K562 (cell line): ENCODE data around the gene TFAP2A. TPM values are rescaled to one million over a fixed set of nuclear protein-coding genes. Genes with fewer than 3 reads are reported as not detected.

Experiments
- ATAC-seq: fragments of 200-7000 bp; cut with Tn5 transposase; 3 replicates; pipeline ENCODE4 v1.9.1; 2020; ENCODE audit warnings: moderate library complexity
- BruUV-seq: library from RNA; stranded (reverse); fragments of 400-500 nt; replicated peaks from 2 replicates; lab custom pipeline; 2021; lab: Mats Ljungman, UMichigan
- CTCF ChIA-PET: fragments of 300-600 bp; formaldehyde crosslinking; extraction: SDS; loops from one replicate; lab custom pipeline; 2021; ENCODE audit warnings: low intra/inter-chr PET ratio; lab: Yijun Ruan, JAX
- POLR2A ChIA-PET: fragments of 300-600, 350-650 bp; sonication (Branson Sonifier 250); formaldehyde crosslinking; extraction: SDS; loops from one replicate; lab custom pipeline; 2021; ENCODE audit warnings: antibody characterized with exemption, inconsistent platforms; lab: Yijun Ruan, JAX
- DNase-seq, 4 experiments: peaks; one replicate each; pipeline versions ENCODE4 v3.0.0 to v3.0.0-alpha.2; 2011 to 2018; ENCODE audit warnings: low spot score in 3 of 4, mixed read lengths in 3 of 4; ENCODE audit errors: extremely low read depth in 1 of 4
- FAIRE-seq: peaks from 2 replicates; lab custom pipeline; 2011; peaks lifted over from hg19 to GRCh38; lab: Jason Lieb, UNC
- H2AFZ ChIP-seq: 2 replicates; pipeline ENCODE4 v1.6.0; 2011; ENCODE audit warnings: low read depth, low read length, control low read depth, inconsistent platforms
- H3K27ac ChIP-seq: fragments of 200-600 bp; 3 replicates; pipeline ENCODE4 v1.8.0; 2011; ENCODE audit warnings: low read depth, mild to moderate bottlenecking, control low read depth, inconsistent platforms, low read length, moderate library complexity, mixed read lengths; ENCODE audit errors: extremely low read depth
- H3K27me3 ChIP-seq, 2 experiments: fragments of 300-600 bp in 1 of 2; 2 replicates in 1 of 2; 3 replicates in 1 of 2; pipeline versions ENCODE4 v1.6.0 to v1.8.0; 2011; ENCODE audit warnings: inconsistent platforms in 2 of 2, low read length in 2 of 2, mild to moderate bottlenecking in 1 of 2, mixed read lengths in 1 of 2, moderate library complexity in 1 of 2; ENCODE audit not compliant: control insufficient read depth in 2 of 2, insufficient read depth in 2 of 2
- H3K36me3 ChIP-seq: fragments of 300-600 bp; 3 replicates; pipeline ENCODE4 v1.8.0; 2011; ENCODE audit warnings: mild to moderate bottlenecking, low read length, inconsistent platforms; ENCODE audit not compliant: control insufficient read depth, insufficient read depth
- H3K4me1 ChIP-seq, 2 experiments: fragments of 200-600 bp in 1 of 2; replicated peaks in 1 of 2; 2 replicates in 1 of 2; 3 replicates in 1 of 2; pipeline versions ENCODE4 v1.5.1 to v1.8.0; 2011; ENCODE audit warnings: inconsistent platforms in 2 of 2, low read length in 2 of 2, mild to moderate bottlenecking in 1 of 2, mixed read lengths in 1 of 2, moderate library complexity in 1 of 2; ENCODE audit not compliant: control insufficient read depth in 2 of 2, insufficient read depth in 2 of 2
- H3K4me2 ChIP-seq: 2 replicates; pipeline ENCODE4 v1.6.1; 2011; ENCODE audit warnings: low read length, control low read depth, inconsistent platforms, mixed read lengths; ENCODE audit not compliant: insufficient read depth
- H3K4me3 ChIP-seq: fragments of 200-600 bp; sonication (generic), shearing (Covaris generic); 2 replicates; pipeline ENCODE4 v1.5.1; 2016; ENCODE audit warnings: control low read depth, inconsistent platforms
- H3K79me2 ChIP-seq: fragments of 200-600 bp; 3 replicates; pipeline ENCODE4 v1.8.0; 2011; ENCODE audit warnings: low read length, inconsistent platforms; ENCODE audit not compliant: control insufficient read depth, insufficient read depth
- H3K9ac ChIP-seq, 2 experiments: 2 replicates each; pipeline versions ENCODE4 v1.6.0 to v1.6.1; 2011; ENCODE audit warnings: low read depth in 2 of 2, low read length in 2 of 2, control low read depth in 1 of 2, inconsistent platforms in 1 of 2, mild to moderate bottlenecking in 1 of 2, mixed read lengths in 1 of 2; ENCODE audit not compliant: insufficient read depth in 1 of 2
- H3K9me1 ChIP-seq: one replicate; pipeline ENCODE4 v1.6.0; 2011; ENCODE audit warnings: inconsistent platforms, mild to moderate bottlenecking, low read length, moderate library complexity; ENCODE audit not compliant: control insufficient read depth, insufficient read depth
- H3K9me3 ChIP-seq: replicated peaks from 2 replicates; pipeline ENCODE4 v1.5.1; 2011; ENCODE audit warnings: low read depth, low read length, inconsistent platforms; ENCODE audit not compliant: control insufficient read depth, insufficient read depth
- H4K20me1 ChIP-seq: replicated peaks from 2 replicates; pipeline ENCODE4 v1.6.1; 2011; ENCODE audit warnings: low read length, inconsistent platforms, mixed read lengths; ENCODE audit not compliant: control insufficient read depth, insufficient read depth
- CBFA2T3 ChIP-seq: fragments of 450-650 bp; IDR thresholded peaks from 2 replicates; pipeline ENCODE4 v1.6.1; 2017
- KLF13 ChIP-seq: fragments of 450-650 bp; IDR thresholded peaks from 2 replicates; pipeline ENCODE4 v1.6.1; 2016; ENCODE audit warnings: missing genetic modification characterization, low read depth, mild to moderate bottlenecking, missing compliant biosample characterization, moderate library complexity, borderline replicate concordance
- MBD2 ChIP-seq: sonication (generic); IDR thresholded peaks from 2 replicates; pipeline ENCODE4 v1.6.1; 2016; ENCODE audit warnings: low read depth, borderline replicate concordance
- MEF2A ChIP-seq: IDR thresholded peaks from 2 replicates; pipeline ENCODE4 v1.6.1; 2011; ENCODE audit warnings: low read depth, mild to moderate bottlenecking, low read length, moderate library complexity; ENCODE audit not compliant: control insufficient read depth
- PPARD ChIP-seq: fragments of 250-450 bp; sonication (Bioruptor Pico); IDR thresholded peaks from 2 replicates; pipeline ENCODE4 v1.8.0; 2022; ENCODE audit warnings: inconsistent platforms, mild to moderate bottlenecking, moderate library complexity
- SAP30 ChIP-seq: fragments of 200-600 bp; sonication (generic); IDR thresholded peaks from 2 replicates; pipeline ENCODE4 v1.6.1; 2012; ENCODE audit warnings: borderline replicate concordance, low read depth, mild to moderate bottlenecking, moderate library complexity, low read length, control low read depth, inconsistent platforms; ENCODE audit not compliant: insufficient read depth, poor library complexity, severe bottlenecking
- SNIP1 ChIP-seq: fragments of 450-650 bp; IDR thresholded peaks from 2 replicates; pipeline ENCODE4 v1.7.1; 2017; ENCODE audit warnings: low read depth, mild to moderate bottlenecking
- ZNF197 ChIP-seq: fragments of 200-800 bp; sonication (Bioruptor generic); IDR thresholded peaks from 2 replicates; pipeline ENCODE4 v1.6.1; 2016; ENCODE audit warnings: low read depth, missing genetic modification characterization, missing compliant biosample characterization
- ZNF232 ChIP-seq: sonication (generic); formaldehyde crosslinking; IDR thresholded peaks from 2 replicates; pipeline ENCODE4 v1.8.0; 2022; ENCODE audit warnings: mild to moderate bottlenecking, missing genetic modification reagents
- ZNF445 ChIP-seq: fragments of 250-450 bp; sonication (Bioruptor Pico); IDR thresholded peaks from 2 replicates; pipeline ENCODE4 v1.4.0; 2020; ENCODE audit warnings: low read depth, mild to moderate bottlenecking, moderate library complexity
- WGBS: fragments of 100-300 bp; shearing (Covaris generic); methylation state at CpG from one replicate; pipeline ENCODE4 v1.1.6; 2016; ENCODE audit warnings: low coverage, mixed read lengths; ENCODE audit not compliant: insufficient coverage; ENCODE audit errors: missing lambda C conversion rate; 5-methylcytosine and 5-hydroxymethylcytosine counted together
- in situ Hi-C: fragments of 300-500 bp; cut with MboI; formaldehyde crosslinking; loops from 4 replicates; pipeline ENCODE4 v1.15.0; 2018; ENCODE audit warnings: inconsistent platforms, mixed read lengths
- intact Hi-C: fragments of 100-400 bp; cut with micrococcal nuclease; formaldehyde crosslinking; loops from 2 replicates; pipeline ENCODE4 v1.14.2; 2022
- polyA plus RNA-seq, 8 experiments: library from polyadenylated mRNA; depleted of rRNA in 4 of 8; stranded (reverse) in 5 of 8; unstranded in 3 of 8; fragments of >200 nt; fragmentation: Nextera tagmentation in 2 of 8; fragmentation: Illumina TruSeq in 1 of 8; extraction: Ambion mirVana in 2 of 8; extraction: Trizol in 1 of 8; gene quantifications; 2 replicates each; pipeline versions ENCODE4 v1.2.1 to v1.2.3, GENCODE V29; 2011 to 2014; ENCODE audit warnings: inconsistent platforms in 1 of 8, missing spikeins in 1 of 8
- total RNA-seq, 7 experiments: library from RNA; depleted of rRNA in 6 of 7; stranded (reverse); fragments of >200 nt in 6 of 7; fragmentation: Illumina TruSeq in 2 of 7; extraction: Trizol in 2 of 7; gene quantifications; 2 replicates each; pipeline versions ENCODE4 v1.2.1 to v1.2.3, GENCODE V29; 2011 to 2021; ENCODE audit warnings: low replicate concordance in 1 of 7
- TF ChIP-seq, protein P1 (sequence below): fragments of 450-650 bp; IDR thresholded peaks from 2 replicates; pipeline ENCODE4 v1.6.1; 2016; ENCODE audit warnings: low read depth, mild to moderate bottlenecking, moderate library complexity
- TF ChIP-seq, protein P2 (sequence below): fragments of 450-650 bp; IDR thresholded peaks from 2 replicates; pipeline ENCODE4 v1.6.1; 2016; ENCODE audit warnings: low read depth
- TF ChIP-seq, protein P3 (sequence below): fragments of 200-800 bp; sonication (Bioruptor generic); IDR thresholded peaks from 2 replicates; pipeline ENCODE4 v1.6.1; 2017; ENCODE audit warnings: missing genetic modification characterization, missing compliant biosample characterization

The TFAP2A gene
- total and polyA plus RNA-seq, 9 of the 15 experiments (the other 6 are each of a cell fraction or from before 2014, with no cell fraction given): 0.14 to 0.53 (median 0.19) TPM; not detected in 1

DNA sequence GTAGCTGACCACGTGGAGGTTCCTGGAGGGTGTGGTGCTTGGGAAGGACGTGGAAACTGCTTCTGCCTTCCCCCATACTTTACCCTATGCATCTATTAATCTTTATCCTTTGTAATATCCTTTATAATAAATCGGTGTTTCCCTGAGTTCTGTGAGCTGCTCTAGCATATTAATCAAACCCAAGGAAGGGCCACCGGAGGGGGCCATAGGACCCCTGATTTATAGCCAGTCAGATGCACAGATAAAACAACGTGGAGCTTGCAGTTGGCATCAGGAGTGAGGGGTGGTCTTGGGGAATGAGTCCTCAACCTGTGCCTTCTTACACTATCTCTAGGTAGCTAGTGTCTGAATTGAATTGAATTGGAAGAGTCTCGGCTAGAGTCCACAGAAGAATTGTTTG lies 36.5 kb upstream of the TFAP2A start:
- H3K9me3 ChIP-seq: no peaks in the 10 kb centered on the region
- no peak for ATAC-seq
- no peak overlapping the region for H3K27ac ChIP-seq
- TF ChIP-seq CBFA2T3: no peak
- no peak for TF ChIP-seq MEF2A
- TF ChIP-seq ZNF197 (CRISPR knock-in tag): no peak
- TF ChIP-seq, protein P1, sequence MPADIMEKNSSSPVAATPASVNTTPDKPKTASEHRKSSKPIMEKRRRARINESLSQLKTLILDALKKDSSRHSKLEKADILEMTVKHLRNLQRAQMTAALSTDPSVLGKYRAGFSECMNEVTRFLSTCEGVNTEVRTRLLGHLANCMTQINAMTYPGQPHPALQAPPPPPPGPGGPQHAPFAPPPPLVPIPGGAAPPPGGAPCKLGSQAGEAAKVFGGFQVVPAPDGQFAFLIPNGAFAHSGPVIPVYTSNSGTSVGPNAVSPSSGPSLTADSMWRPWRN: no peak
- no peak for TF ChIP-seq SAP30
- TF ChIP-seq, protein P2, sequence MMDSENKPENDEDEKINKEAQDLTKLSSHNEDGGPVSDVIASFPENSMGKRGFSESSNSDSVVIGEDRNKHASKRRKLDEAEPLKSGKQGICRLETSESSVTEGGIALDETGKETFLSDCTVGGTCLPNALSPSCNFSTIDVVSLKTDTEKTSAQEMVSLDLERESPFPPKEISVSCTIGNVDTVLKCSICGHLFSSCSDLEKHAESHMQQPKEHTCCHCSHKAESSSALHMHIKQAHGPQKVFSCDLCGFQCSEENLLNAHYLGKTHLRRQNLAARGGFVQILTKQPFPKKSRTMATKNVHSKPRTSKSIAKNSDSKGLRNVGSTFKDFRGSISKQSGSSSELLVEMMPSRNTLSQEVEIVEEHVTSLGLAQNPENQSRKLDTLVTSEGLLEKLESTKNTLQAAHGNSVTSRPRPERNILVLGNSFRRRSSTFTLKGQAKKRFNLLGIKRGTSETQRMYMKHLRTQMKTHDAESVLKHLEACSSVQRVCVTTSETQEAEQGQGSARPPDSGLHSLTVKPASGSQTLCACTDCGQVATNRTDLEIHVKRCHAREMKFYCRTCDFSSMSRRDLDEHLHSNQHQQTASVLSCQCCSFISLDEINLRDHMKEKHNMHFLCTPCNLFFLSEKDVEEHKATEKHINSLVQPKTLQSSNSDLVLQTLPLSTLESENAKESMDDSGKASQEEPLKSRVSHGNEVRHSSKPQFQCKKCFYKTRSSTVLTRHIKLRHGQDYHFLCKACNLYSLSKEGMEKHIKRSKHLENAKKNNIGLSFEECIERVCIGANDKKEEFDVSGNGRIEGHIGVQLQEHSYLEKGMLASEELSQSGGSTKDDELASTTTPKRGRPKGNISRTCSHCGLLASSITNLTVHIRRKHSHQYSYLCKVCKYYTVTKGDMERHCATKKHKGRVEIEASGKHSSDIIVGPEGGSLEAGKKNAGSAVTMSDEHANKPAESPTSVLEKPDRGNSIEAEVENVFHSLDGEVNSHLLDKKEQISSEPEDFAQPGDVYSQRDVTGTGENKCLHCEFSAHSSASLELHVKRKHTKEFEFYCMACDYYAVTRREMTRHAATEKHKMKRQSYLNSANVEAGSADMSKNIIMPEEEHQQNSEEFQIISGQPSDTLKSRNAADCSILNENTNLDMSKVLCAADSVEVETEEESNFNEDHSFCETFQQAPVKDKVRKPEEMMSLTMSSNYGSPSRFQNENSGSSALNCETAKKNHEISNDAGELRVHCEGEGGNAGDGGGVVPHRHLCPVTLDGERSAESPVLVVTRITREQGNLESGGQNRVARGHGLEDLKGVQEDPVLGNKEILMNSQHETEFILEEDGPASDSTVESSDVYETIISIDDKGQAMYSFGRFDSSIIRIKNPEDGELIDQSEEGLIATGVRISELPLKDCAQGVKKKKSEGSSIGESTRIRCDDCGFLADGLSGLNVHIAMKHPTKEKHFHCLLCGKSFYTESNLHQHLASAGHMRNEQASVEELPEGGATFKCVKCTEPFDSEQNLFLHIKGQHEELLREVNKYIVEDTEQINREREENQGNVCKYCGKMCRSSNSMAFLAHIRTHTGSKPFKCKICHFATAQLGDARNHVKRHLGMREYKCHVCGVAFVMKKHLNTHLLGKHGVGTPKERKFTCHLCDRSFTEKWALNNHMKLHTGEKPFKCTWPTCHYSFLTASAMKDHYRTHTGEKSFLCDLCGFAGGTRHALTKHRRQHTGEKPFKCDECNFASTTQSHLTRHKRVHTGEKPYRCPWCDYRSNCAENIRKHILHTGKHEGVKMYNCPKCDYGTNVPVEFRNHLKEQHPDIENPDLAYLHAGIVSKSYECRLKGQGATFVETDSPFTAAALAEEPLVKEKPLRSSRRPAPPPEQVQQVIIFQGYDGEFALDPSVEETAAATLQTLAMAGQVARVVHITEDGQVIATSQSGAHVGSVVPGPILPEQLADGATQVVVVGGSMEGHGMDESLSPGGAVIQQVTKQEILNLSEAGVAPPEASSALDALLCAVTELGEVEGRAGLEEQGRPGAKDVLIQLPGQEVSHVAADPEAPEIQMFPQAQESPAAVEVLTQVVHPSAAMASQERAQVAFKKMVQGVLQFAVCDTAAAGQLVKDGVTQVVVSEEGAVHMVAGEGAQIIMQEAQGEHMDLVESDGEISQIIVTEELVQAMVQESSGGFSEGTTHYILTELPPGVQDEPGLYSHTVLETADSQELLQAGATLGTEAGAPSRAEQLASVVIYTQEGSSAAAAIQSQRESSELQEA: no peak
- no peak for TF ChIP-seq SNIP1
- no peak for TF ChIP-seq ZNF232 (CRISPR knock-in tag)
- no peak for TF ChIP-seq MBD2
- TF ChIP-seq ZNF445 (CRISPR knock-in tag): no peak
- no peak for TF ChIP-seq PPARD
- TF ChIP-seq, protein P3, sequence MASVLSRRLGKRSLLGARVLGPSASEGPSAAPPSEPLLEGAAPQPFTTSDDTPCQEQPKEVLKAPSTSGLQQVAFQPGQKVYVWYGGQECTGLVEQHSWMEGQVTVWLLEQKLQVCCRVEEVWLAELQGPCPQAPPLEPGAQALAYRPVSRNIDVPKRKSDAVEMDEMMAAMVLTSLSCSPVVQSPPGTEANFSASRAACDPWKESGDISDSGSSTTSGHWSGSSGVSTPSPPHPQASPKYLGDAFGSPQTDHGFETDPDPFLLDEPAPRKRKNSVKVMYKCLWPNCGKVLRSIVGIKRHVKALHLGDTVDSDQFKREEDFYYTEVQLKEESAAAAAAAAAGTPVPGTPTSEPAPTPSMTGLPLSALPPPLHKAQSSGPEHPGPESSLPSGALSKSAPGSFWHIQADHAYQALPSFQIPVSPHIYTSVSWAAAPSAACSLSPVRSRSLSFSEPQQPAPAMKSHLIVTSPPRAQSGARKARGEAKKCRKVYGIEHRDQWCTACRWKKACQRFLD (CRISPR knock-in tag): no peak
- no peak for TF ChIP-seq KLF13

More for the DNA sequence above, 36.5 kb upstream of the TFAP2A start:
- 7% methylated on average over 6 of the region's 6 CpGs for WGBS
- intact Hi-C loops (no loop called here), in situ Hi-C loops (no loop called here)
- ChIA-PET POLR2A (interaction anchor here (0.6 to 1.2 kb wide), 4 partner anchors 27 to 575 kb away, joined by 3 to 5 read pairs (median 3); no protein-coding TSS in a partner anchor), CTCF (no interaction called here)
- Histone ChIP-seq H3K36me3 (no peaks in the 10 kb centered on the region), H3K27me3 (peaks cover 5 to 27% of the 10 kb centered on the region in 2 experiments), H4K20me1 (no peaks in the 10 kb centered on the region), H3K9ac (no peak overlapping the region), H2AFZ (no peak overlapping the region), H3K4me3 (no peak overlapping the region), H3K4me1 (no peaks in the 10 kb centered on the region; a peak in 1 of 5 replicates), H3K79me2 (no peaks in the 10 kb centered on the region), H3K4me2 (no peak overlapping the region), H3K9me1 (no peaks in the 10 kb centered on the region)
- DNase-seq (no peak), FAIRE-seq (no peak)
- BruUV-seq: no TSS peak
